Psoas muscle (tissue), 8 donors: ENCODE results near the gene SYT4. TPM values are rescaled to one million over a fixed set of nuclear protein-coding genes. Genes with fewer than 3 reads are reported as not detected.

Experiments
- ATAC-seq, 4 donors: fragments of 200-7000 bp; cut with Tn5 transposase; one replicate each; pipeline ENCODE4 v1.9.1; 2020; ENCODE audit warnings: moderate library complexity in 3 of 4, mild to moderate bottlenecking in 2 of 4
- DNase-seq, 2 donors: peaks; one replicate each; pipeline ENCODE4 v3.0.0-alpha.2; 2020
- H3K27ac ChIP-seq: fragments of 200-600 bp; one replicate; pipeline ENCODE4 v1.8.0; 2022
- H3K27me3 ChIP-seq, 3 donors: fragments of 200-600 bp in 1 of 3; one replicate each; pipeline versions ENCODE4 v1.6.1 to v1.8.0; 2013 to 2022; ENCODE audit warnings: low read length in 2 of 3, mild to moderate bottlenecking in 2 of 3, moderate library complexity in 1 of 3; ENCODE audit not compliant: insufficient read depth in 3 of 3
- H3K36me3 ChIP-seq, 2 donors: fragments of 200-600 bp in 1 of 2; one replicate each; pipeline versions ENCODE4 v1.6.1 to v1.8.0; 2013 to 2022; ENCODE audit warnings: low read depth in 1 of 2, mild to moderate bottlenecking in 1 of 2, moderate library complexity in 1 of 2; ENCODE audit not compliant: insufficient read depth in 1 of 2
- H3K4me1 ChIP-seq: fragments of 200-600 bp; one replicate; pipeline ENCODE4 v1.8.0; 2022
- H3K4me3 ChIP-seq: fragments of 200-600 bp; one replicate; pipeline ENCODE4 v1.8.0; 2022; ENCODE audit warnings: mild to moderate bottlenecking
- H3K9me3 ChIP-seq: fragments of 200-600 bp; one replicate; pipeline ENCODE4 v1.8.0; 2022
- WGBS, 3 donors: extraction: QIAGEN DNeasy Blood & Tissue Kit; methylation state at CpG; one replicate each; pipeline versions ENCODE4 v1.1.6 to v1.1.7; 2013; 5-methylcytosine and 5-hydroxymethylcytosine counted together
- intact Hi-C, 2 donors: fragments of 100-400 bp; cut with DNase I; formaldehyde crosslinking; loops; one replicate each; pipeline versions ENCODE4 v1.11.0 to v1.14.2; 2022
- polyA plus RNA-seq, 3 donors: library from polyadenylated mRNA; stranded (reverse); fragments of 200-250 nt; gene quantifications; one replicate each; pipeline ENCODE4 v1.2.3, GENCODE V29; 2013
- total RNA-seq, 4 donors: library from RNA; stranded (reverse); fragmentation: NEBNext Ultra II Directional in 2 of 4; extraction: Animal tissue kit (Norgen Biotek cat#: 25700) in 2 of 4; gene quantifications; one replicate each; pipeline versions ENCODE4 v1.2.1 to v1.2.4, GENCODE V29; 2021 to 2023
- TF ChIP-seq, protein P1 (sequence below): fragments of 200-600 bp; IDR thresholded peaks from one replicate; pipeline ENCODE4 v1.8.0; 2022; ENCODE audit warnings: antibody characterized with exemption
- donor health status: healthy with polysubstance abuse.
- donor health status: DM: no; HTN: no; CAD: no; lungs with moderate emphysema.
- donor health status: Bipolar disorder and iron deficiency.
- donor health status: healthy.
- donor health status: DM: yes; HTN: yes; CAD: no.
- donor health status: DM: no; HTN: no; CAD: no.
- donor health status: DM: no; HTN: no; CAD: no.
- donor health status: DM: yes; HTN: yes; CAD: no.

SYT4 gene
- total and polyA plus RNA-seq, 7 donors = 0.05 TPM; not detected in 6

DNA sequence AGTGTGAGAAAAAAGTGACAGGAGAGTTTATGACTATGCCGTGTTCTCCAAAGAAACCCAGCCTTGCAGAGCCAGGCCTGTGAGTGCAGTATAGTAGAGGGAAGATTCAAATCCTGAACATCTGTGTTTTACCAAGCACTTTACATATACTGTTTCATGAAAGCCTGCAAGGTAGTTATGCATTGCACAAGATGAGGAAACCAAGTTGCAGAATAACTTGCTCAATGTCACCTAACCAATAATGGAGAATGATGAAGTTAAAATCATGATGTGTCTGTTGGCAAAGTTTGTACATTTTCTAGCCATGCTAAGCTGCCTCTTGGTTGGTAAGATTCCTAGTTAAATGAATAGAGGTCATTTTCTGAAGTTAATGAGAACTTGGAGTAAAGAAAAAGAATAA is 29.3 kb downstream of the SYT4 start:
- no peak for ATAC-seq
- intact Hi-C loops = no loop called here
- Histone ChIP-seq H3K27me3 (no peaks in the 10 kb centered on the region), H3K27ac (no peak overlapping the region), H3K36me3 (no peaks in the 10 kb centered on the region), H3K4me1 (no peaks in the 10 kb centered on the region), H3K4me3 (no peak overlapping the region), H3K9me3 (no peaks in the 10 kb centered on the region)
- no peak for DNase-seq
- WGBS, 3 donors = 84 to 100% (median 97%) methylated on average over 1 of the region's 1 CpG
- TF ChIP-seq, protein P1, sequence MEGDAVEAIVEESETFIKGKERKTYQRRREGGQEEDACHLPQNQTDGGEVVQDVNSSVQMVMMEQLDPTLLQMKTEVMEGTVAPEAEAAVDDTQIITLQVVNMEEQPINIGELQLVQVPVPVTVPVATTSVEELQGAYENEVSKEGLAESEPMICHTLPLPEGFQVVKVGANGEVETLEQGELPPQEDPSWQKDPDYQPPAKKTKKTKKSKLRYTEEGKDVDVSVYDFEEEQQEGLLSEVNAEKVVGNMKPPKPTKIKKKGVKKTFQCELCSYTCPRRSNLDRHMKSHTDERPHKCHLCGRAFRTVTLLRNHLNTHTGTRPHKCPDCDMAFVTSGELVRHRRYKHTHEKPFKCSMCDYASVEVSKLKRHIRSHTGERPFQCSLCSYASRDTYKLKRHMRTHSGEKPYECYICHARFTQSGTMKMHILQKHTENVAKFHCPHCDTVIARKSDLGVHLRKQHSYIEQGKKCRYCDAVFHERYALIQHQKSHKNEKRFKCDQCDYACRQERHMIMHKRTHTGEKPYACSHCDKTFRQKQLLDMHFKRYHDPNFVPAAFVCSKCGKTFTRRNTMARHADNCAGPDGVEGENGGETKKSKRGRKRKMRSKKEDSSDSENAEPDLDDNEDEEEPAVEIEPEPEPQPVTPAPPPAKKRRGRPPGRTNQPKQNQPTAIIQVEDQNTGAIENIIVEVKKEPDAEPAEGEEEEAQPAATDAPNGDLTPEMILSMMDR = no peak

DNA sequence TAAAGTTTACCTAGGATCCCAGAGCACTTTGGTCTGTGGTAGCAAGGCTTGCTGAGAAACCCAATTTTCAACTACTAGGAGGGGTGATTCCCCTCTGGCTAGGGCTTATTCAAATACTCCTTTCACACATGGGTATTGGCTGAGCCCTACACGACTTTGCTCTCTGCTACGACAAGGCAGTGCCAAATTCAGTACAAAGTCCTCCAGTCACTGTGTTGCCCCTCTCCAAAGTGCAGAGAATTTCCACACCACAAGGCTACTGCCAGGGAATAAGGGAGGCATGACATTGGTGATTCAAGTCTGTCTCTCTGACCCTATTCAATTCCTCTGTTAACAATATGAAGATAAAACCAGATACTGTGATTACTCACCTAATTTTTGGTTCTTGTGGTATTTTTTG is 38.9 kb downstream of the SYT4 start:
- H3K4me1 ChIP-seq = no peaks in the 10 kb centered on the region
- no peak for DNase-seq
- ATAC-seq = no peak
- H3K36me3 ChIP-seq = no peaks in the 10 kb centered on the region
- TF ChIP-seq, protein P1 = no peak
- no peaks in the 10 kb centered on the region for H3K27me3 ChIP-seq
- no peaks in the 10 kb centered on the region for H3K9me3 ChIP-seq
- WGBS, 3 donors = 33 to 58% (median 45%) methylated on average over 2 of the region's 2 CpGs
- intact Hi-C loops = no loop called here
- H3K4me3 ChIP-seq = no peak overlapping the region
- no peak overlapping the region for H3K27ac ChIP-seq

DNA sequence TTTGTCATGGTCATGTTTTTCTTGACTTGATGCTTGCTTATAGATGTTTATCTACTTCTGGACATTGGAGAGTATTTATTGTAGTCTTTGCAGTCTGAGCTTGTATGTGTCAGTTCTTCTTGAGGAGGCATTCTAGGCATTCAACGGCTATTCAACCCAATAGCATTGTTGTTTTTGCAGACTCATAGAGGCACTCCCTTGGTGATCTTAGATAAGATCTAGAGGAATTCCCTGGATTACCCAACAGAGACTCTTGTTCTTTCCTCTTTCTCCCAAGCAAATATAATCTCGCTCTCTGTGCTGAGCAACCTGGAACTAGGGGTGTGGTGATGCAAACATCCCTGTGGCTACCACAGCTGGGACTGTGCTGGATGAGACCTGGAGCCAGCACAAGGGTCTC is 40.4 kb downstream of the SYT4 start:
- ATAC-seq (no peak), DNase-seq (no peak)
- H3K27ac ChIP-seq = no peak overlapping the region
- no peaks in the 10 kb centered on the region for H3K9me3 ChIP-seq
- no peaks in the 10 kb centered on the region for H3K36me3 ChIP-seq
- TF ChIP-seq, protein P1 = no peak
- H3K4me1 ChIP-seq = no peaks in the 10 kb centered on the region
- WGBS, 3 donors = 73 to 88% (median 83%) methylated on average over 2 of the region's 2 CpGs
- no peak overlapping the region for H3K4me3 ChIP-seq
- no peaks in the 10 kb centered on the region for H3K27me3 ChIP-seq
- intact Hi-C loops = no loop called here

DNA sequence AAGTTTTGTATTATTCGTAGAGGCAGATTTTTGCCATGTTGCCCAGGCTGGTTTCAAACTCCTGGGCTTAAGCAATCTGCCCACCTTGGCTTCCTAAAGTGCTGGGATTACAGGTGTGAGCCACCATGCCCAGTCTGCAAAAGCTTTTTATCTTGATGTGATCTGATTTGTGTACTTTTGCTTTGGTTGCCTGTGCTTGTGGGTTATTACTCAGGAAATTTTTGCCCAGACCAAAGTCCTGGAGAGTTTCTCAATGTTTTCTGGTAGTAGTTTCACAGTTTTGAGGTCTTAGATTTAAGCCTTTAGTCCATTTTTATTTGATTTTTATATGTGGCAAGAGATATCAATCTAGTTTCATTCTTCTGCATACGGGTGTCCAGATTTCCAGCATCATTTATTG is 42.4 kb downstream of the SYT4 start:
- intact Hi-C loops = no loop called here
- no peaks in the 10 kb centered on the region for H3K27me3 ChIP-seq
- TF ChIP-seq, protein P1 = no peak
- H3K9me3 ChIP-seq = no peaks in the 10 kb centered on the region
- H3K4me3 ChIP-seq = no peak overlapping the region
- H3K4me1 ChIP-seq = no peaks in the 10 kb centered on the region
- H3K27ac ChIP-seq = no peak overlapping the region
- H3K36me3 ChIP-seq = no peaks in the 10 kb centered on the region
- DNase-seq (no peak), ATAC-seq (no peak)
- 79 to 87% (median 82%) methylated on average over 2 of the region's 2 CpGs for WGBS, 3 donors

DNA sequence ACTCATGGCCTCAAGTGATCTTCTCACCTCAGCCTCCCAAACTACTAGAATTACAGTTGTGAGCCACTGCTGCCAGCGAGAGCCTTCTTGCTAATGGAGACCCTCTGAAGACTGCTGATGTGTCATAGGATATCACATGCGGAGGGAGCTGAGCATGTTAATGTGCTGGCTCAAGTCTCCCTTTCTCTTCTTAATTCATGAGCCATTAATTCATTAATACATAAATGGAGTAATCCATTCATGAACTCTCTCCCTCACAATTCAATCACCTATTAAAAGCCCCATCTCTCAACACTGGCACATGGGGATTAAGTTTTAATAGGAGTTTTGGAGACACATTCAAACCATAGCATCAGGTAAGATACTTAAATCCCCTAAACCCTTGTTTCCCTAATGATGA is 54.8 kb downstream of the SYT4 start:
- ATAC-seq (no peak), DNase-seq (no peak)
- Histone ChIP-seq H3K4me1 (no peaks in the 10 kb centered on the region), H3K9me3 (no peaks in the 10 kb centered on the region), H3K27me3 (no peaks in the 10 kb centered on the region), H3K36me3 (no peaks in the 10 kb centered on the region), H3K4me3 (no peak overlapping the region), H3K27ac (no peak overlapping the region)
- intact Hi-C loops = no loop called here
- TF ChIP-seq, protein P1 = no peak
- WGBS, 3 donors = 86 to 91% (median 86%) methylated on average over 2 of the region's 2 CpGs
